ENCODE results near the gene ARHGEF3. TPM values are rescaled to one million over a fixed set of nuclear protein-coding genes. Genes with fewer than 3 reads are reported as not detected.

Gene ARHGEF3
- total and polyA plus RNA-seq, 7 donors, result 5.3 to 34.2 (median 20.3) TPM

GRCh38 chr3:56787258-56787775 lies 14.4 kb downstream of the ARHGEF3 start:
- intact Hi-C loops (cut with DNase I), result no loop called here
- no peak for DNase-seq
- no peak for TF ChIP-seq POLR2A (IDR thresholded peaks at IDR 0.05)
- no peak for TF ChIP-seq EP300 (IDR thresholded peaks at IDR 0.05)
- Histone ChIP-seq H3K9me3 (no peaks in the 10 kb centered on the region), H3K27me3 (no peaks in the 10 kb centered on the region), H3K36me3 (no peaks in the 10 kb centered on the region), H3K4me3 (no peak overlapping the region), H3K27ac (peak overlapping the region in 2 of 4 donors; percentile 22 to 34), H3K4me1 (peaks cover 0 to 42% (median 36%) of the 10 kb centered on the region in 4 donors)
- WGBS, 2 donors, result 82 to 83% methylated on average over 9 of the region's 9 CpGs

DNA sequence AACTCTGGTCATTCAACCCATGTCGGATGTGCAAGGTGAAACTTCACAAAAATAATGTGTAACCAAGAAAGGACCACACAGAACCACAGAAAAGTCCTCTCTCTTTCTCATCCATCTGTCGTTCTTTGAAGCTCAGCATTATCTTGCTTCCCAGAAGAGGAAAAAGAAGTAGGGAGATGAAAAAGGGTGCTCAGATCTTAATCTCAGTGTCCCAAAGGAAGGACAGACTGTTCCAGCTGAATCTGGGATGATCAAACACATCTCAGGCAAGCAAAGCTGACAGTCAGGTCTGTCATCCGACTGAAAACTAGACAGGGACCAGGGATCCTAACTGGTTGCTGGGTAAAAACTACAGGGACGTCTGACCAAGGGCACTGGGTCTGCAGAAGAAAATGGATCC lies 16.2 kb downstream of the ARHGEF3 start:
- 84 to 95% methylated on average over 4 of the region's 4 CpGs for WGBS, 2 donors
- TF ChIP-seq POLR2AphosphoS5 (IDR thresholded peaks at IDR 0.05) (no peak), CTCF (IDR thresholded peaks at IDR 0.05) (no peak), EP300 (IDR thresholded peaks at IDR 0.05) (no peak), POLR2A (IDR thresholded peaks at IDR 0.05) (no peak)

DNA sequence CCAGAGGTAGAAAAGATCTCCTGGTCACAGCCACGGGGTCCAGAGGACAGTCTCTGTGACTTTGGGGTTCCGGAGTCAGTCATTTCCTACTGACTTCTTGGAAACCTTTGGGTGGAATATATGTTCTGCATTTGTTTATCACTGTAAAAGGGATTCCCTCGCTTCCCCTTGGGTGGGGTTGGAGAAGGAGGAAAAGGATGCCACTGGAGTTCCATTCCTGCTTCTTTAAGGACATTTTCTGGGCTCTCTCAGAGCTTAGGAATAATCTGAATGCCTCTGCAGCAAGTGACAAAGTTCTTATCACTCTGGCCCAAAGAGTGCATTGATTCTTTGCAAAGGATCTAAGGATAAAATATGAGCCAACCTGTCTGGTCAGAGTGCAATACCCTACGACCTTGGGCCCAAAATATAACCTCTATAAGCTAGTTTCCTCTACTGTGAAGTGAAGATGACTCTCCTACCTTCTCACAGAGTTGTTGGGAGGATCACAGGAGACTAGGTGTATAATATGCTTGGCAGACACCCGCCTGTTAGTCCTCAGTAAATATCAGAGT lies 17.2 kb downstream of the ARHGEF3 start:
- H3K36me3 ChIP-seq, result no peaks in the 10 kb centered on the region
- no peaks in the 10 kb centered on the region for H3K9me3 ChIP-seq
- DNase-seq, result no peak
- H3K27ac ChIP-seq, result peak overlapping the region; percentile 47 to 76 (median 63)
- H3K4me3 ChIP-seq, result no peak overlapping the region
- 76 to 79% methylated on average over 5 of the region's 5 CpGs for WGBS, 2 donors
- TF ChIP-seq POLR2A (IDR thresholded peaks at IDR 0.05) (no peak), EP300 (IDR thresholded peaks at IDR 0.05) (no peak), POLR2AphosphoS5 (IDR thresholded peaks at IDR 0.05) (no peak), CTCF (IDR thresholded peaks at IDR 0.05) (no peak)
- intact Hi-C loops (cut with DNase I), result no loop called here
- peaks cover 0 to 44% (median 37%) of the 10 kb centered on the region in 4 donors for H3K4me1 ChIP-seq
- H3K27me3 ChIP-seq, result no peaks in the 10 kb centered on the region

More for the DNA sequence above, 16.2 kb downstream of the ARHGEF3 start:
- no peak overlapping the region for H3K4me3 ChIP-seq
- H3K27me3 ChIP-seq, result no peaks in the 10 kb centered on the region
- H3K36me3 ChIP-seq, result no peaks in the 10 kb centered on the region
- peak overlapping the region in 1 of 4 donors; percentile 76 for H3K27ac ChIP-seq
- intact Hi-C loops (cut with DNase I), result no loop called here
- no peaks in the 10 kb centered on the region for H3K9me3 ChIP-seq
- peaks cover 0 to 44% (median 38%) of the 10 kb centered on the region in 4 donors for H3K4me1 ChIP-seq
- no peak for DNase-seq

DNA sequence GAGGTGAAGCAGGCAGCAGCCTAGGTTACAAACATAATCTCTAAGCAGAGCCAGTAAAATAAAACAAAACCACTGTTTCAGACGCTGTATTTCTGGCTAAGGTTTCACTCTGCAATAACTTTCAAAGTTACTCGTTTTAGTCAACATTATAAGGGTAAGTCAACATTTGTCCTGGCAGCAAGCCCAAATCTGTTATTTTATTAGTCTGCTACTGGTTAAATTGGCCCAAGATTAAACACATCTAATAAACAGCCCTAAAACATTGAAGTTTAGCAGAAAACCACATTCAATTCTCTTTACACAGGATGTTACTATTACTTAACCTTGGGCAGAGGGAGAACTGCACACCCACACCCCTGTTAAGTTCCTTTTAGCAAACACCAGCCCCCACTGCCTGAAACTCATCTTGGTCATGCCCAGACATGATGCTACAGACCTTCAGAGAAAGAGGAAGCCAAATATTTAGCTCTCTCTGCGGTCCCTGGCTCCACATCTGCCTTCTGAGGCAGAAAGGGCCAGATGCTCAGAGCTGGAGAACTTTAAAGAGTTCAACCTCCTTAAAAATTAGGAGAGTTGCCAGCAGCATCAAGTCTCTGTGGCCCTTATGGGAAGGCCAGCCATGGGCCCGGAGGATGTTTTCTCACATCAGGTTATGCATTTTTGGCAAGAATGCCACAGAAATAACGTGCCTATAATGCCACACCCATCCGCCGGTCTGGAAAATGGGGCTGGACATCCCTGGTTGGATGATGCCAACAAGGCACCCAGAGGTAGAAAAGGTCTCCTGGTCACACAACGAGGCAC lies 17.9 kb downstream of the ARHGEF3 start:
- intact Hi-C loops (cut with DNase I), result no loop called here
- Histone ChIP-seq H3K27me3 (no peaks in the 10 kb centered on the region), H3K36me3 (no peaks in the 10 kb centered on the region), H3K27ac (peak overlapping the region; percentile 47 to 76 (median 63)), H3K4me1 (peaks cover 0 to 38% (median 35%) of the 10 kb centered on the region in 4 donors), H3K9me3 (no peaks in the 10 kb centered on the region), H3K4me3 (no peak overlapping the region)
- DNase-seq, result peak; percentile 77
- WGBS, 2 donors, result 18 to 32% methylated on average over 8 of the region's 8 CpGs
- TF ChIP-seq EP300 (IDR thresholded peaks at IDR 0.05) (no peak), POLR2A (IDR thresholded peaks at IDR 0.05) (no peak), POLR2AphosphoS5 (IDR thresholded peaks at IDR 0.05) (no peak), CTCF (IDR thresholded peaks at IDR 0.05) (no peak)

- peak overlapping the region; percentile 47 to 76 (median 63) for H3K27ac ChIP-seq
- TF ChIP-seq POLR2AphosphoS5 (IDR thresholded peaks at IDR 0.05), result no peak
- TF ChIP-seq EP300 (IDR thresholded peaks at IDR 0.05), result no peak
- no peak for TF ChIP-seq CTCF (IDR thresholded peaks at IDR 0.05)
- TF ChIP-seq POLR2A (IDR thresholded peaks at IDR 0.05), result no peak
- 17 to 48% methylated on average over 2 of the region's 2 CpGs for WGBS, 2 donors
- no peak overlapping the region for H3K4me3 ChIP-seq
- no peak for DNase-seq
- no peaks in the 10 kb centered on the region for H3K36me3 ChIP-seq
- H3K4me1 ChIP-seq, result peaks cover 0 to 29% (median 27%) of the 10 kb centered on the region in 4 donors
- intact Hi-C loops (cut with DNase I), result no loop called here
- no peaks in the 10 kb centered on the region for H3K27me3 ChIP-seq
- H3K9me3 ChIP-seq, result no peaks in the 10 kb centered on the region
Measured at GRCh38 chr3:56782906-56783305, 18.8 kb downstream of the ARHGEF3 start.

Measured in sigmoid colon (tissue), 7 donors.